ENCODE measurements around the gene HSD17B1. TPM values are rescaled to one million over a fixed set of nuclear protein-coding genes. Genes with fewer than 3 reads are reported as not detected.

The HSD17B1 gene
- total and polyA plus RNA-seq, 2 of the 13 experiments (the other 11 are each of a cell fraction or from before 2014, with no cell fraction given) = 0.54 to 0.93 TPM

DNA sequence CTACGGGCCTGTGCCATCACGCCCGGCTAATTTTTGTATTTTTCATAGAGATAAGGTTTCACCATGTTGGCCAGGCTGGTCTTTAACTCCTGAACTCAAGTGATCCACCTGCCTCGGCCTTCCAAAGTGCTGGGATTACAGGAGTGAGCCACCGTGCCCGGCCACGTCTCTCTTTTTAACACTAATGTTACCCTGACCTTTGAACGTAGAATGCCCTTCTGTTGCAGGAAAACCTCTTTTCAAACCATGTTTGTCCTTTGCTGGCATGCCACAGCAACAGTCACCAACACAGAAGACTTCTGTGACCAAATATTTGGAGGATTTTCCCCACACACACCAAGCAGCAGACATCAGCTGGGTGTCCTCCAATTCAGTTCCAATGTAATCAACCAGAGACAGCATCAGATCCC, 7.8 kb upstream of the HSD17B1 start (continued):
- TF ChIP-seq CREM (IDR thresholded peaks at IDR 0.05) (peak; percentile 13; the same call in 1 of the 2 replicates), CREM (CRISPR knock-in tag; IDR thresholded peaks at IDR 0.05) (no peak), SOX13 (IDR thresholded peaks at IDR 0.05) (no peak), SOX13 (CRISPR knock-in tag; conservative IDR thresholded peaks at IDR 0.05 in 1 of 2, IDR thresholded peaks at IDR 0.05 in 1 of 2) (peak in 1 of 2 experiments; percentile 49; a peak in 2 of 4 replicates), NR2F6 (IDR thresholded peaks at IDR 0.05) (no peak; the same call in 1 of the 2 replicates), NR2F6 (CRISPR knock-in tag; IDR thresholded peaks at IDR 0.05) (peak; percentile 82), ZNF260 (CRISPR knock-in tag; IDR thresholded peaks at IDR 0.05; ENCODE audit: borderline replicate concordance, low read depth) (no peak), MIXL1 (CRISPR knock-in tag; IDR thresholded peaks at IDR 0.05) (peak; percentile 49; the same call in 1 of the 2 replicates), PITX1 (CRISPR knock-in tag; IDR thresholded peaks at IDR 0.05) (0 out of 2 replicates have a peak, but pooled peaks have one; percentile 44), ZNF558 (CRISPR knock-in tag; IDR thresholded peaks at IDR 0.05; ENCODE audit: borderline replicate concordance) (no peak), HNF4A (CRISPR knock-in tag; IDR thresholded peaks at IDR 0.05) (peak; percentile 88), NFE2 (CRISPR knock-in tag; IDR thresholded peaks at IDR 0.05) (no peak), NAIF1 (CRISPR knock-in tag; IDR thresholded peaks at IDR 0.05; ENCODE audit: borderline replicate concordance) (no peak), RFXANK (CRISPR knock-in tag; IDR thresholded peaks at IDR 0.05) (no peak), ARNT (IDR thresholded peaks at IDR 0.05) (no peak), ONECUT2 (CRISPR knock-in tag; IDR thresholded peaks at IDR 0.05) (no peak), SAFB2 (CRISPR knock-in tag; IDR thresholded peaks at IDR 0.05; ENCODE audit: borderline replicate concordance, low read depth) (0 out of 2 replicates have a peak, but pooled peaks have one; percentile 17), ZSCAN31 (CRISPR knock-in tag; IDR thresholded peaks at IDR 0.05; ENCODE audit: low read depth) (no peak), RORA (CRISPR knock-in tag; IDR thresholded peaks at IDR 0.05) (no peak), FOXJ3 (CRISPR knock-in tag; IDR thresholded peaks at IDR 0.05; ENCODE audit: borderline replicate concordance) (peak; percentile 60; the same call in 1 of the 2 replicates), NRL (CRISPR knock-in tag; IDR thresholded peaks at IDR 0.05; ENCODE audit: borderline replicate concordance) (no peak)
- TF ChIP-seq, protein P1, sequence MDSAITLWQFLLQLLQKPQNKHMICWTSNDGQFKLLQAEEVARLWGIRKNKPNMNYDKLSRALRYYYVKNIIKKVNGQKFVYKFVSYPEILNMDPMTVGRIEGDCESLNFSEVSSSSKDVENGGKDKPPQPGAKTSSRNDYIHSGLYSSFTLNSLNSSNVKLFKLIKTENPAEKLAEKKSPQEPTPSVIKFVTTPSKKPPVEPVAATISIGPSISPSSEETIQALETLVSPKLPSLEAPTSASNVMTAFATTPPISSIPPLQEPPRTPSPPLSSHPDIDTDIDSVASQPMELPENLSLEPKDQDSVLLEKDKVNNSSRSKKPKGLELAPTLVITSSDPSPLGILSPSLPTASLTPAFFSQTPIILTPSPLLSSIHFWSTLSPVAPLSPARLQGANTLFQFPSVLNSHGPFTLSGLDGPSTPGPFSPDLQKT (CRISPR knock-in tag; IDR thresholded peaks at IDR 0.05; ENCODE audit: borderline replicate concordance) = no peak
- TF ChIP-seq, protein P2, sequence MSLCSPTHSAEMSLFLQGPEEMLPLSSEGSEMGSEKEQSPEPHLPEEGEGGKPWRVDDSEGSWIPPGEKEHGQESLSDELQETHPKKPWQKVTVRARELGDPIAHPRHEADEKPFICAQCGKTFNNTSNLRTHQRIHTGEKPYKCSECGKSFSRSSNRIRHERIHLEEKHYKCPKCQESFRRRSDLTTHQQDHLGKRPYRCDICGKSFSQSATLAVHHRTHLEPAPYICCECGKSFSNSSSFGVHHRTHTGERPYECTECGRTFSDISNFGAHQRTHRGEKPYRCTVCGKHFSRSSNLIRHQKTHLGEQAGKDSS (CRISPR knock-in tag; IDR thresholded peaks at IDR 0.05; ENCODE audit: borderline replicate concordance, low read depth) = peak; percentile 61; the same call in 1 of the 2 replicates
- TF ChIP-seq, protein P3, sequence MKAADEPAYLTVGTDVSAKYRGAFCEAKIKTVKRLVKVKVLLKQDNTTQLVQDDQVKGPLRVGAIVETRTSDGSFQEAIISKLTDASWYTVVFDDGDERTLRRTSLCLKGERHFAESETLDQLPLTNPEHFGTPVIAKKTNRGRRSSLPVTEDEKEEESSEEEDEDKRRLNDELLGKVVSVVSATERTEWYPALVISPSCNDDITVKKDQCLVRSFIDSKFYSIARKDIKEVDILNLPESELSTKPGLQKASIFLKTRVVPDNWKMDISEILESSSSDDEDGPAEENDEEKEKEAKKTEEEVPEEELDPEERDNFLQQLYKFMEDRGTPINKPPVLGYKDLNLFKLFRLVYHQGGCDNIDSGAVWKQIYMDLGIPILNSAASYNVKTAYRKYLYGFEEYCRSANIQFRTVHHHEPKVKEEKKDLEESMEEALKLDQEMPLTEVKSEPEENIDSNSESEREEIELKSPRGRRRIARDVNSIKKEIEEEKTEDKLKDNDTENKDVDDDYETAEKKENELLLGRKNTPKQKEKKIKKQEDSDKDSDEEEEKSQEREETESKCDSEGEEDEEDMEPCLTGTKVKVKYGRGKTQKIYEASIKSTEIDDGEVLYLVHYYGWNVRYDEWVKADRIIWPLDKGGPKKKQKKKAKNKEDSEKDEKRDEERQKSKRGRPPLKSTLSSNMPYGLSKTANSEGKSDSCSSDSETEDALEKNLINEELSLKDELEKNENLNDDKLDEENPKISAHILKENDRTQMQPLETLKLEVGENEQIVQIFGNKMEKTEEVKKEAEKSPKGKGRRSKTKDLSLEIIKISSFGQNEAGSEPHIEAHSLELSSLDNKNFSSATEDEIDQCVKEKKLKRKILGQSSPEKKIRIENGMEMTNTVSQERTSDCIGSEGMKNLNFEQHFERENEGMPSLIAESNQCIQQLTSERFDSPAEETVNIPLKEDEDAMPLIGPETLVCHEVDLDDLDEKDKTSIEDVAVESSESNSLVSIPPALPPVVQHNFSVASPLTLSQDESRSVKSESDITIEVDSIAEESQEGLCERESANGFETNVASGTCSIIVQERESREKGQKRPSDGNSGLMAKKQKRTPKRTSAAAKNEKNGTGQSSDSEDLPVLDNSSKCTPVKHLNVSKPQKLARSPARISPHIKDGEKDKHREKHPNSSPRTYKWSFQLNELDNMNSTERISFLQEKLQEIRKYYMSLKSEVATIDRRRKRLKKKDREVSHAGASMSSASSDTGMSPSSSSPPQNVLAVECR (CRISPR knock-in tag; IDR thresholded peaks at IDR 0.05; ENCODE audit: borderline replicate concordance) = peak; percentile 52
- TF ChIP-seq, protein P4, sequence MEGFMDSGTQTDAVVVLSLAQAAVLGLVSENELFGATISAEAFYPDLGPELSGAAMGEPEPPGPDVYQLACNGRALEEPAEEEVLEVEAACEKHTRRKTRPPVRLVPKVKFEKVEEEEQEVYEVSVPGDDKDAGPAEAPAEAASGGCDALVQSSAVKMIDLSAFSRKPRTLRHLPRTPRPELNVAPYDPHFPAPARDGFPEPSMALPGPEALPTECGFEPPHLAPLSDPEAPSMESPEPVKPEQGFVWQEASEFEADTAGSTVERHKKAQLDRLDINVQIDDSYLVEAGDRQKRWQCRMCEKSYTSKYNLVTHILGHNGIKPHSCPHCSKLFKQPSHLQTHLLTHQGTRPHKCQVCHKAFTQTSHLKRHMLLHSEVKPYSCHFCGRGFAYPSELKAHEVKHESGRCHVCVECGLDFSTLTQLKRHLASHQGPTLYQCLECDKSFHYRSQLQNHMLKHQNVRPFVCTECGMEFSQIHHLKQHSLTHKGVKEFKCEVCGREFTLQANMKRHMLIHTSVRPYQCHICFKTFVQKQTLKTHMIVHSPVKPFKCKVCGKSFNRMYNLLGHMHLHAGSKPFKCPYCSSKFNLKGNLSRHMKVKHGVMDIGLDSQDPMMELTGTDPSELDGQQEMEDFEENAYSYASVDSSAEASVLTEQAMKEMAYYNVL (CRISPR knock-in tag; IDR thresholded peaks at IDR 0.05; ENCODE audit: borderline replicate concordance) = peak; percentile 45; the same call in 1 of the 2 replicates
